HG03354 (cell line): ENCODE measurements around the gene OR52E6.

Source experiments
- ATAC-seq: cut with Tn5 transposase; IDR thresholded peaks from one replicate; pipeline ENCODE4 v1.9.1; 2021; ENCODE audit warnings: mild to moderate bottlenecking; ENCODE audit not compliant: unreplicated experiment, poor library complexity, severe bottlenecking

OR52E6 gene

DNA sequence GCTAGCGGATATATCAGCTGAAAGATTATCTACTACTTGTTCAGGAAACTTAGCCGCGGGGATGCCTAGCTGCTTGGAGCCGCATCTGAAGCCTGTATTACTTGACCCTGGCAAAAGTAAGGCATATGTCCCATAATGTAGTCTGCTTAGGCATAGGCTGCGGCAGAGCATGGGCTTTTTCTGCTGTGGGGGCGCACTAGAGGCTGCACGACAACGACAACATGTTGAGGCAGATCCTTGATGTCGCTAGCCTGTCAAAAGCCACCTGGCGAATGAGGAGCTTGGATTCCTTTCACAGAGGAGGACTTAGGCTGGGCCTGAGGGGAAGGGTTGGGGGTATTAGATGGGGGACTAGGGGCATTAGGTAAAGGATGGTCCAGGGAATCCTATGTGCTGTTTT is 34.1 kb downstream of the OR52E6 start:
- ATAC-seq, result no peak

DNA sequence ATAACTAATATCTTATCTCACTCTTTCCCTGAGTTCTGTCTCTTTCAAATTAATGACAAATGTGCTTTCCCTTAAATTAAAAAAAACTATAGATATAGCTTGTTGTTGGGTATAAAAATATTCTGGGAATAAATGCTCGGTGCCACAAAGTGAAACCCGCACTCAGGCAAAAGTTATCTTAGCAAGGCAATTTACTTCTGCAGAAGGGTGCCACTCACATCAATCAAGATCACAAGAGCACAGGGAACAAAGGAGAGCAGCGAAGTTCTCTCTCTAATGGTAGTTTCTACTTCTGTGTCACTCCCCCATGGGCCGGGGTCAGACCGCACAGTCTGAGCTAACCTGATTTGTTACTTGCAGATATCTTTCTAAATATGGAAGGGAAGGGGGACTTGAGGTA is 37.7 kb downstream of the OR52E6 start:
- no peak for ATAC-seq

DNA sequence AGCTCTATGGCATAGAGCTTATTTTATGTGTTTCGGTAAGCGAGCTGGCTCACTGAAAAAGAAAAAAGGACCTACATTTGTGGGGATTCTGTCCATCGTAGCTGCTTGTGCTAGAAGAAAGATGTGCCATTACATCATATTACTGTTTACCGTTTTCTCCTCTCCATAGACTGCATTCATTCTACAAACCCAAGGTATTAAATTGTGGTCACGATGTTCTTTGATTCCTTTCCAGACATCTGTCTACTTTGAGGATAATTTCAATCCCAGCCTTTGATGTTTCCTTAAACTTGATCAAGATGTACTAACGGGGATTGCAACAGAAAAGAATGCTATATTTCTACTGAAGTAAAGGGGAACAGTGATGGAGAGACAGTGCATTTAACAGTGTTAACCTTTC is 45.2 kb downstream of the OR52E6 start:
- no peak for ATAC-seq

DNA sequence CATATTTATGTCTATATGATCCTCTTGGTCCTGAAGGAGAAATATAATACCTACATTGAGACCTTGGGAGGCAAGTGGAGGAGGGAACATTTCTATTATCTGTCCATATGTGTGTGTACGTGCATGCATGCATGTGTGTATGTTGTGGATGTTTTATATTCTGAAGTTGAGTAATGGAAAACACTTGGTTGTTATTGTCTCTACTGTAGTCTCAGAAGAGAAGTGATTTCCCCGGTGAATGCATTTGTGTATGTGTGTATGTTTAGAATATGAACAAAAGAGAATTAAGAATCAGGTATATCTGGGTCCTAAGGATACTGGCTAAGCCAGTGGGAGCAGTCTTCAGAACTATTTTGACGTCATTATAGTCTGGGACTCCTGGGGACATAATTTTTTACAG is 50.5 kb downstream of the OR52E6 start, which contains the start of gene OR52N1:
OR52N1 (minus strand) TSS at position 101 of the 400 bp plus-strand sequence. CDS start 2,449 bp downstream, outside the sequence.
- no peak for ATAC-seq
